ENCODE measurements around the gene GADD45GIP1.
A peak's percentile ranks its signal among the peaks of the same experiment; 100 is the strongest.

The GADD45GIP1 gene

GRCh38 chr19:12913851-12914690 lies 43.0 kb downstream of the GADD45GIP1 start:
- peak; percentile 96 for DNase-seq (ENCODE audit: low read depth)
- H3K4me3 ChIP-seq (ENCODE audit: low read depth, low read length) = peak overlapping the region; percentile 43
- TF ChIP-seq MAX (IDR thresholded peaks at IDR 0.05; ENCODE audit: low read depth, low read length) (peak; percentile 84), POLR2A (IDR thresholded peaks at IDR 0.05; ENCODE audit: extremely low read depth, insufficient read length) (peak; percentile 40), CTCF (IDR thresholded peaks at IDR 0.05; ENCODE audit: low read depth, low read length) (no peak), MYC (IDR thresholded peaks at IDR 0.05; ENCODE audit: low read depth, low read length) (peak; percentile 73)

GRCh38 chr19:12913011-12913561 lies 43.9 kb downstream of the GADD45GIP1 start:
- DNase-seq (ENCODE audit: low read depth) = no peak
- peak overlapping the region; percentile 43 for H3K4me3 ChIP-seq (ENCODE audit: low read depth, low read length)
- TF ChIP-seq POLR2A (IDR thresholded peaks at IDR 0.05; ENCODE audit: extremely low read depth, insufficient read length) (no peak), MAX (IDR thresholded peaks at IDR 0.05; ENCODE audit: low read depth, low read length) (no peak), CTCF (IDR thresholded peaks at IDR 0.05; ENCODE audit: low read depth, low read length) (no peak), MYC (IDR thresholded peaks at IDR 0.05; ENCODE audit: low read depth, low read length) (no peak)

- DNase-seq (ENCODE audit: low read depth) = no peak
- H3K4me3 ChIP-seq (ENCODE audit: low read depth, low read length) = no peak overlapping the region
- no peak for TF ChIP-seq CTCF (IDR thresholded peaks at IDR 0.05; ENCODE audit: low read depth, low read length)
- TF ChIP-seq MAX (IDR thresholded peaks at IDR 0.05; ENCODE audit: low read depth, low read length) = no peak
- no peak for TF ChIP-seq MYC (IDR thresholded peaks at IDR 0.05; ENCODE audit: low read depth, low read length)
- no peak for TF ChIP-seq POLR2A (IDR thresholded peaks at IDR 0.05; ENCODE audit: extremely low read depth, insufficient read length)
These were observed 44.5 kb downstream of the GADD45GIP1 start for GRCh38 chr19:12912571-12912970.

- H3K4me3 ChIP-seq (ENCODE audit: low read depth, low read length) = no peak overlapping the region
- no peak for DNase-seq (ENCODE audit: low read depth)
- no peak for TF ChIP-seq POLR2A (IDR thresholded peaks at IDR 0.05; ENCODE audit: extremely low read depth, insufficient read length)
- no peak for TF ChIP-seq MAX (IDR thresholded peaks at IDR 0.05; ENCODE audit: low read depth, low read length)
- no peak for TF ChIP-seq MYC (IDR thresholded peaks at IDR 0.05; ENCODE audit: low read depth, low read length)
- no peak for TF ChIP-seq CTCF (IDR thresholded peaks at IDR 0.05; ENCODE audit: low read depth, low read length)
These were observed 49.9 kb downstream of the GADD45GIP1 start for GRCh38 chr19:12907166-12907565.

Measured in NB4 (cell line).